ENCODE data around the gene LILRB3. TPM values are rescaled to one million over a fixed set of nuclear protein-coding genes. Genes with fewer than 3 reads are reported as not detected.

Gene LILRB3
- total and polyA plus RNA-seq, 2 of the 4 experiments (the other 2 are of a cell fraction) = not detected

- H3K14ac ChIP-seq (replicated peaks; ENCODE audit: low read depth, low read length) = no peak overlapping the region
- H3K9me1 ChIP-seq (ENCODE audit: insufficient read depth, low read length) = peaks cover 35% of the 10 kb centered on the region
- POLR2A ChIA-PET (ENCODE audit: unreplicated experiment) = interaction anchor here (1.0 kb wide), 1 partner anchor 23 kb away, joined by 4 read pairs; no protein-coding TSS in a partner anchor
- H3K18ac ChIP-seq (ENCODE audit: low read depth, low read length) = no peak overlapping the region
- H4K5ac ChIP-seq (ENCODE audit: low read depth, low read length) = no peak overlapping the region
- peaks cover 11 to 87% of the 10 kb centered on the region in 2 experiments for H3K79me1 ChIP-seq (ENCODE audit: low read depth in 1 of 2, low read length in 2 of 2)
- H2AFZ ChIP-seq (replicated peaks; ENCODE audit: low read length, poor library complexity) = no peak overlapping the region
- no peak overlapping the region for H3K56ac ChIP-seq (ENCODE audit: extremely low read depth, insufficient read depth, low read length)
- peaks cover 61% of the 10 kb centered on the region for H3K36me3 ChIP-seq (ENCODE audit: control insufficient read depth, insufficient read depth, low read length)
- WGBS, 2 experiments (ENCODE audit: extremely low coverage in 2 of 2, insufficient read length in 1 of 2) = no CpG with 5 or more reads among the region's 27 CpGs
- no peak overlapping the region for H3K4me3 ChIP-seq (ENCODE audit: insufficient read depth, low read depth, low read length)
- intact Hi-C loops (cut with micrococcal nuclease) = no loop called here
- H3K27me3 ChIP-seq (ENCODE audit: control insufficient read depth, insufficient read depth, low read length) = no peaks in the 10 kb centered on the region
- BruUV-seq (replicated peaks) = no TSS peak
- ATAC-seq (ENCODE audit: low read depth) = no peak
- H2BK20ac ChIP-seq (ENCODE audit: low read depth, low read length) = no peak overlapping the region
- dilution Hi-C loops (cut with HindIII; ENCODE audit: low sequenced_read_pairs, unreplicated experiment) = no loop called here
- no peak overlapping the region for H3K4me2 ChIP-seq (ENCODE audit: low read depth, low read length)
- H2BK120ac ChIP-seq (ENCODE audit: low read depth, low read length) = no peak overlapping the region
- H2AK5ac ChIP-seq (ENCODE audit: low read depth, low read length) = no peak overlapping the region
- H3K4me1 ChIP-seq (ENCODE audit: control insufficient read depth, insufficient read depth, low read length) = peaks cover 35% of the 10 kb centered on the region
- CTCF ChIA-PET = no interaction called here
- H3K4ac ChIP-seq (ENCODE audit: low read depth, low read length) = no peak overlapping the region
- no peak overlapping the region for H4K8ac ChIP-seq (ENCODE audit: low read depth in 2 of 2, low read length in 2 of 2)
- in situ Hi-C loops (cut with MboI; ENCODE audit: low sequenced_read_pairs) = loop anchor here (10.0 kb wide), 1 partner anchor 249 kb away; no protein-coding TSS in a partner anchor
- no peak for DNase-seq
- H4K20me1 ChIP-seq (ENCODE audit: insufficient read depth, low read length) = peaks cover 99% of the 10 kb centered on the region
- H2BK5ac ChIP-seq (ENCODE audit: low read depth, low read length, poor library complexity, severe bottlenecking) = no peak overlapping the region
- H3K27ac ChIP-seq (ENCODE audit: insufficient read depth, low read length) = no peak overlapping the region
- no peak overlapping the region for H3K23ac ChIP-seq (ENCODE audit: low read depth, low read length)
- no peak for TF ChIP-seq CEBPB (IDR thresholded peaks at IDR 0.05; ENCODE audit: low read depth, low read length)
- TF ChIP-seq RCOR1 (IDR thresholded peaks at IDR 0.05; ENCODE audit: insufficient replicate concordance, low read length) = no peak
- no peak for TF ChIP-seq ELK1 (IDR thresholded peaks at IDR 0.05; ENCODE audit: borderline replicate concordance, low read depth, low read length)
- no peak for TF ChIP-seq BHLHE40 (IDR thresholded peaks at IDR 0.05; ENCODE audit: low read depth, low read length)
- no peak for TF ChIP-seq RAD21 (IDR thresholded peaks at IDR 0.05; ENCODE audit: low read length)
- no peak for TF ChIP-seq POLR2A (IDR thresholded peaks at IDR 0.05; ENCODE audit: low read depth, low read length)
- TF ChIP-seq NFE2L2 (IDR thresholded peaks at IDR 0.05; ENCODE audit: low read depth, low read length) = no peak
- TF ChIP-seq SMC3 (IDR thresholded peaks at IDR 0.05; ENCODE audit: low read depth, low read length) = no peak
- H4K91ac ChIP-seq (ENCODE audit: insufficient read depth, low read depth, low read length) = no peak overlapping the region
- H2AK9ac ChIP-seq (replicated peaks; ENCODE audit: low read depth, low read length, poor library complexity) = peak overlapping the region; percentile 1
- no peak overlapping the region for H3K9ac ChIP-seq (ENCODE audit: low read depth, low read length)
- no peak overlapping the region for H2BK15ac ChIP-seq (ENCODE audit: low read depth, low read length)
- H3K9me3 ChIP-seq (ENCODE audit: control insufficient read depth, insufficient read depth, low read length) = no peaks in the 10 kb centered on the region
Measured at GRCh38 chr19:54206030-54206830, 16.6 kb downstream of the LILRB3 start.
